Measurements from ENCODE around the gene ZNF529. TPM values are rescaled to one million over a fixed set of nuclear protein-coding genes. Genes with fewer than 3 reads are reported as not detected.
A peak's percentile ranks its signal among the peaks of the same experiment; 100 is the strongest.
"Not testable (repeated sequence)": the region's sequence is repeated elsewhere in the genome, so short reads cannot be mapped to it uniquely, and the experiment has no call there.

Gene ZNF529
- total RNA-seq (ENCODE audit: low replicate concordance) = 10.5 TPM in 2 replicates

DNA sequence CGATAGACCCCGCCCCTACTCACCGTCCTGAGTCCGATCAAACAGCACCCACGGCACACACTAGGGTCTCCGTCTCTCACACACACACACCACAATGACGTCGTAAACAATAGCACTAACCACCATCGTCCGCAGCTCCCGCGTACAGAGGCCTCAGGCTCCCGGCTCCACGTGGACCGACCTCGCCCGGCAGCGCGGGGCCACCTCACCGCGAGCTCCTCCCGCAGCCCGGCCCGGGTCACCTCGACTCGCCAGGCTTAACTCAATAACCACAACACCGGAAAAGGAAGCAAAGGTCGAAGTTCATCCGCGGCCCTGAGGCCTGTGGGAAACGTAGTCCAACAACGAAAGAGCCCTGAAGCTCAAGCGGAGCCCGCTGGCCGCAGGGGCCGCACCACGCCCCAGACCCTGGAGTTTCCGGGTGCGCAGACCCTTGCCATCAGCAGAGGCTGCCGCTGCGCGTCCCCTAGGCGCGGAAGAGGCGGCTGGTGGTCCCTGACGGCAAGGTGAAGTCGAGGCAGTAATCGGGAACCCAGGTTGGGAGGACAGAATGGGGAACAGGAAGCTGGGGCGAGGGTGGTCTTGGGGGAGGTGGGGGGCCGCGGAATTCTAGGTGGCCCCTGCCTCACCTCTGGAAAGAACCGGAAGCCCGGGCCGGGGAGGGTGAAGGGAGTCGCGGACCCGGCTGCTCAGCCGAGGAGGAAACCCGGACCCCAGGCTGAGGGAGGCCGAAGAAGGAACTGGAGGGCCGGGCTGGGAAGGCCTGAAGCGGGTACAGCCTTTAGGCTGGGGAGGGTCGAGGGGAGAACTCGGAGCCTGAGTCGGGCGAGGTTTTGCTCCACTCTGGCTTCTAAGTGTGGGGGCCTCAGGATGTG is at the start of gene ZNF529:
ZNF529 (minus strand) TSS at position 273 of the 875 bp plus-strand sequence. CDS start 946 bp downstream, outside the sequence.
- peak; percentile 85 for DNase-seq (ENCODE audit: low read depth)
- peak within 1 kb of the TSS; percentile 99 for H3K4me3 ChIP-seq (ENCODE audit: low read depth, low read length)
- TF ChIP-seq, protein P1, sequence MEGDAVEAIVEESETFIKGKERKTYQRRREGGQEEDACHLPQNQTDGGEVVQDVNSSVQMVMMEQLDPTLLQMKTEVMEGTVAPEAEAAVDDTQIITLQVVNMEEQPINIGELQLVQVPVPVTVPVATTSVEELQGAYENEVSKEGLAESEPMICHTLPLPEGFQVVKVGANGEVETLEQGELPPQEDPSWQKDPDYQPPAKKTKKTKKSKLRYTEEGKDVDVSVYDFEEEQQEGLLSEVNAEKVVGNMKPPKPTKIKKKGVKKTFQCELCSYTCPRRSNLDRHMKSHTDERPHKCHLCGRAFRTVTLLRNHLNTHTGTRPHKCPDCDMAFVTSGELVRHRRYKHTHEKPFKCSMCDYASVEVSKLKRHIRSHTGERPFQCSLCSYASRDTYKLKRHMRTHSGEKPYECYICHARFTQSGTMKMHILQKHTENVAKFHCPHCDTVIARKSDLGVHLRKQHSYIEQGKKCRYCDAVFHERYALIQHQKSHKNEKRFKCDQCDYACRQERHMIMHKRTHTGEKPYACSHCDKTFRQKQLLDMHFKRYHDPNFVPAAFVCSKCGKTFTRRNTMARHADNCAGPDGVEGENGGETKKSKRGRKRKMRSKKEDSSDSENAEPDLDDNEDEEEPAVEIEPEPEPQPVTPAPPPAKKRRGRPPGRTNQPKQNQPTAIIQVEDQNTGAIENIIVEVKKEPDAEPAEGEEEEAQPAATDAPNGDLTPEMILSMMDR (IDR thresholded peaks at IDR 0.05; ENCODE audit: insufficient read depth, low read length) = no peak

DNA sequence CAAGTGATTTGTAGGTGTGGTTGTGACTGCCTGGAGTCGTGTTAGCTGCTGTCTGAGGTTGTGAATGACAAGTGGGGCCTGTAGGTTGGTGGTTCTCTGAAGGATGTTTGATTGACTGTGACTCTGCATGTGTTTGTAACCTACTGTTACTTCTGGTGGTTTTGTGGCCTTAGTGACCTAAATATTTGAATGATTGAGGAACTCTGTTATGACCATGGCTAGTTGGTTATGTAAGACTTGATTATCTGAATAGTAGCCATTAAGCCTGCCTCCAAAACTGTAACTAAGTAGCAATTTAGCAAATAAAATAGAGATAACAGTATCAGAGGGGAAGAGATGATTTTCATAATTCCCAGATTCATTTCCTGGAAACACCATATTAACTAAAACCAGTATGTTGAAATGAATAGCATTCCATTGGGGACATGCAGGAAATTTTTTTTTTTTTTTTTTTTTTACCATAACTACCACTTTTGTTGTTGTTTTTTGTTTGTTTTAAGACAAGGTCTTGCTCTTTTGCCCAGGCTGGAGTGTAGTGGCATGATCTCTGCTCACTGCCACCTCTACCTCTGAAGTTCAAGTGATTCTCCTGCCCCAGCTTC is 32.9 kb upstream of the ZNF529 start:
- TF ChIP-seq, protein P1 (IDR thresholded peaks at IDR 0.05; ENCODE audit: insufficient read depth, low read length) = no peak
- peak overlapping the region; percentile 71 for H3K4me3 ChIP-seq (ENCODE audit: low read depth, low read length)
- DNase-seq (ENCODE audit: low read depth) = no peak

DNA sequence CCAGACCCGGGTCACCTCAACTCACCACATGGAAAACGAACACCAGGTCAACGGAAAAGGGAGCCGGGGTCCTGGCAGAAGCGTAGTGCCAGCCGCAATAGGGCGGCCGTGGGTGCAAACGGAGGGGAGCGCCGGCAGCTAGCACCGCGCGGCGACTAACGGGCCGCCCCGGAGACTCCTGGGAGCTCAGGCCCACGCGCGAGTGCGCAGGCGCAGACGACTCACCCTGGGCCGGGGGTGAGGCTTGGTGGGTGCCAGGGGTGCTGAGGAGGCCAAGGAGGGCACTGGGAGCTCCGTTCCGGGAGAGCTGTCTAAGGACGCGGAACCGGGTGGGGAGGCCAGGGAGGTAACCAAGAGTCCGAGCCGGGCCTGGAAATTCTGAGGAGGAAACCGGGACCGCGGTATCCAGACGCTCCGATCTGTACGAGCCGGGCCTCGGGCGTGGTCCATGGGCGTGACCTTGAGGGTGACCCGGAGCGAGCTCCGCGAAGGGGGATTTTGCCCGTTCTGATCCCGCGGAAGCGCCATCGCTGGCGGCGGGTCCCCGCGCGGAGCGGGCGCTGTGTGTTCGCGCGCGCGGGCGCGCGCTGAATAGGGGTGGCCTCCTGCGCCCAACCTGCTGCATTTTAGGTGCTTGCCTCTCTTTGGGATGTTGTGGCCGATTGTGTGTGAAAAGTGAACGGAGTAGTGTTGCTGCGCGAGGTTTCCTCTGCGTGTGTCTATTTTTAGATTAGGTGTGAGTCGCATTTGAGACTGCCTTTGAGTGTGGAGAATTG is 32.2 kb upstream of the ZNF529 start, which contains the start of gene ZNF382:
ZNF382 (plus strand) TSS at position 213 of the 776 bp plus-strand sequence. CDS start 4,602 bp downstream, outside the sequence.
- DNase-seq (ENCODE audit: low read depth) = peak; percentile 40
- TF ChIP-seq, protein P1 (IDR thresholded peaks at IDR 0.05; ENCODE audit: insufficient read depth, low read length) = no peak
- peak within 1 kb of the TSS; percentile 71 for H3K4me3 ChIP-seq (ENCODE audit: low read depth, low read length)

DNA sequence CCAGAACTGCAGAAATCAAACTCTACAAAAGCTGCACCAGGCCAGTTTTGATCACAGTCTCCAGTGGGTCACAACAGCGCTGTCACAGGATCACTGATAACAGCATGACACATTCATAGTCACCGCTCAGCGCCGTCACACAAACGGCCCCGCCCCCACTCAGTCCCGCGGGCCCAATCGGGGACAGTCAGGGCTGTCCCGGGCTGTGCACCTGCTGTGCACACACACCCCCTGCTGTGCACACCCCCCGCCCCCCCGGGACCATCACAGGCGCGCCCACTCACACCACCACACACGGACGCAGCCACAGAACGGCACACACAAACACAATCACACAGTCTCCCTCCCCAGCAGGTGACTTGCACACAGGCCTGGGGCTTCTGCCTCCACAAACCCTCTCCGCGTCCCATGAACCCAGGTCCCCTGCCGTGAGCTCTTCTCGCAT is 31.6 kb upstream of the ZNF529 start:
- H3K4me3 ChIP-seq (ENCODE audit: low read depth, low read length) = peak overlapping the region; percentile 71
- peak; percentile 2 for DNase-seq (ENCODE audit: low read depth)
- TF ChIP-seq, protein P1 (IDR thresholded peaks at IDR 0.05; ENCODE audit: insufficient read depth, low read length) = no peak

DNA sequence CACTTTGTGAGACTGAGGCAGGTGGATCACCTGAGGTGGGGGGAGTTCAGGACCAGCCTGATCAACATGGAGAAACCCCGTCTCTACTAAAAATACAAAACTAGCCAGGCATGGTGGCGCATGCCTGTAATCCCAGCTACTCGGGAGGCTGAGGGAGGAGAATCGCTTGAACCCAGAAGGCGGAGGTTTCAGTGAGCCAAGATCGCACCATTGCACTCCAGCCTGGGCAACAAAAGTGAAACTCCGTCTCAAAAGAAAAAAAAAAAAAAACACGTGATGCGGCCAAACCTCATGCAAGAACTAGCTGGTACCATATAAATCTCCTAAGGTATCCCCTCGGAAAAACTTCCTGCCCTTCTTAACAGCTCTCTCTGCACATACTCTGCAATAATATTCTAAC is 29.6 kb upstream of the ZNF529 start:
- not testable (repeated sequence) for H3K4me3 ChIP-seq (ENCODE audit: low read depth, low read length); DNase-seq (ENCODE audit: low read depth)

DNA sequence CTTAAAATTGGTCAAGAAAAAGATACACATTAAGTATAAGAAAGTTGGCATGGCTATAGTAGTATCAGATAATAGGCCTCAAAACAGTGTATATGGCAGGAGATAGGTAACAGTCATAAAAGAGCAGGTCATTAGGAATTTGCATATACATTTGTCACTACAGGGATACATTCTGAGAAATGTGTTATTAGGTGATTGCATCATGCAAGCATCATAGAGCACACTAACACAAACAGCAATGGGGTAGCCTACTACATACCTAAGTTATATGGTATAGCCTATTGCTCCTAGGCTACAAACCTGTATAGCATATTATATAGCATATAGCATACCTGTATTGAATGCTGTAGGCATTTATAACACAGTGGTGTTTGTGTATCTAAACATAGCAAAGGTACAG is 6.2 kb upstream of the ZNF529 start:
- no peak for DNase-seq (ENCODE audit: low read depth)
- TF ChIP-seq, protein P1 (IDR thresholded peaks at IDR 0.05; ENCODE audit: insufficient read depth, low read length) = no peak
- no peak overlapping the region for H3K4me3 ChIP-seq (ENCODE audit: low read depth, low read length)

All from fibroblast of the aortic adventitia (primary cell).